ENCODE measurements around the gene AUTS2. TPM values are rescaled to one million over a fixed set of nuclear protein-coding genes. Genes with fewer than 3 reads are reported as not detected.

Gene AUTS2
- total RNA-seq, 4 donors from 2014 or later: 29.8 to 114 (median 59.4) TPM

DNA sequence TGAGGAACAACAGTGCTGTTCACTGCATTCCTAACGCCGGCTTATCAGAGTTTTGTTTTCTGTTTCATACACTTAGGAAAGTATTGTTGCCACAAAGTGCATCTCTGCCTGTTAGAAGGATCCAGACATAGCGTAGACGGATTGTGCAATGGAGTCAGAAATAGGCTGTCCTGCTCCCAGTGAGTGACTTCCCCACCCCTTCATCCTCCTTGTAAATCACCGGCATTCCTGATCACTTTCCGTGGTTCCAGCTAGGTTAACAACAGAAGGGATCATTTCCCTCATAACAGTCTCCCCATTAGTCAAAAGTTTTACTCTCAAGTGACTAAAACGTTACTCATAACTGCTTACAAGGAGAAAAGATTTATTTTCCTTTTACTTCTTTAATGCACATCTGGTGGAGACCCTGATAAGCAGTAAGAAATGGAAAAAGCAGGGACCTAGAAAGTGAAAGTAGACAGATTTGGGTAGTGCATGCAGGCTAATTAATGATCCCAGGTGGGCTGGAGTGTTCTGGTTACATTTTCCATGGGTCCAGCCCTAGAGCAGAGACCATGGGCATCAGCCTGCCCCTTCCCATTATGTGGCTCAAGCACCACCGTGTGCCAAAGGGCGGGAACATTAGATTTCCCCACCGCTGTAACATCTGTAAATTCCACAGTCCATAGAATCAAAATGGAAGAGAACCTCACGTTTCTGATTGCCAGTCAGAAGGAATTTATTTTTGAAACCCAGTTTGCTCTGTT is 1138.6 kb downstream of the AUTS2 start:
- peaks cover 4 to 31% (median 11%) of the 10 kb centered on the region in 4 donors for H3K4me1 ChIP-seq
- DNase-seq: no peak
- H3K27ac ChIP-seq: peak overlapping the region in 1 of 4 donors; percentile 1
- H3K36me3 ChIP-seq: no peaks in the 10 kb centered on the region
- H3K4me3 ChIP-seq: no peak overlapping the region
- no peaks in the 10 kb centered on the region for H3K9me3 ChIP-seq
- no peak for TF ChIP-seq POLR2AphosphoS5 (IDR thresholded peaks at IDR 0.05)
- no peak for TF ChIP-seq EP300 (IDR thresholded peaks at IDR 0.05; ENCODE audit: low read depth)
- TF ChIP-seq POLR2A (IDR thresholded peaks at IDR 0.05): no peak
- no peak for TF ChIP-seq CTCF (IDR thresholded peaks at IDR 0.05)
- H3K27me3 ChIP-seq: no peaks in the 10 kb centered on the region
- 41 to 58% methylated on average over 9 to 11 of the region's 11 CpGs for WGBS, 2 donors (ENCODE audit: low coverage in 1 of 2)
- intact Hi-C loops (cut with DNase I; ENCODE audit: low total_unique reads) (no loop called here), in situ Hi-C loops (cut with MboI; ENCODE audit: low pct_ligation_motif_present in 1 of 4, low pct_unique_long_range_greater_than_20kb in 1 of 4, low sequenced_read_pairs in 3 of 4) (no loop called here)

GRCh38 chr7:70738151-70738885 is 1140.0 kb downstream of the AUTS2 start:
- peak; percentile 52 for DNase-seq
- intact Hi-C loops (cut with DNase I; ENCODE audit: low total_unique reads): no loop called here
- in situ Hi-C loops (cut with MboI; ENCODE audit: low pct_ligation_motif_present in 1 of 4, low pct_unique_long_range_greater_than_20kb in 1 of 4, low sequenced_read_pairs in 3 of 4): no loop called here
- Histone ChIP-seq H3K27ac (peak overlapping the region; percentile 25 to 42 (median 32)), H3K36me3 (no peaks in the 10 kb centered on the region), H3K4me1 (peaks cover 4 to 31% (median 11%) of the 10 kb centered on the region in 4 donors), H3K4me3 (no peak overlapping the region), H3K9me3 (no peaks in the 10 kb centered on the region), H3K27me3 (no peaks in the 10 kb centered on the region)
- no peak for TF ChIP-seq CTCF (IDR thresholded peaks at IDR 0.05)
- no peak for TF ChIP-seq EP300 (IDR thresholded peaks at IDR 0.05; ENCODE audit: low read depth)
- TF ChIP-seq POLR2AphosphoS5 (IDR thresholded peaks at IDR 0.05): no peak
- no peak for TF ChIP-seq POLR2A (IDR thresholded peaks at IDR 0.05)
- WGBS, 2 donors (ENCODE audit: low coverage in 1 of 2): 56 to 72% methylated on average over 6 to 8 of the region's 8 CpGs

DNA sequence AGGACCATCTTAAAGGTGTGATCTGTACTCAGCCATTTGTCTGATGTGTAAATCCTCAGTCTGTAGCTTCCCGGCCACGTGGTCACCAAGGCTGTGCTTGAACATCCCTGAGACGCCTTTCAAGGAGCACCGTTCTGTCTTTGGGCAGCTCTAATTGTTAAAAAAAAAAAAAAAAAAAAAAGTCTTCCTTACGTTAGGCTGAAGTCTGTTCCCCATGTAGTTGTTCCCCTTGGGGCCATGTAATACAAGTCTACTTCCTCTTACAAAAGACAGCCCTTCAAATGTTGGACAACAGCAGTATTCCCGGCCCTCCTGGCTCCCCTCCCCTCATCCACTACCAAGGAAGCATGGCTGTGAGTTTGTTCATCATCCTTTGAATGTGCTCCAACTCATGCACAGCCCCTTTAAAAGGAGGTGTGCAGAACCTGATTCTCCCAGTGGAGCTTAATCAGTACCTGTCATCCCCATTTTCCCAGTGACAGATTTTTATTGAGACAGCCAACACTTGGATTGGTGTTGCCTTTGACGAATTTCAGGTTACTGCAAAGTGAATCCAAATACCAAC is 1141.5 kb downstream of the AUTS2 start:
- H3K27ac ChIP-seq: no peak overlapping the region
- intact Hi-C loops (cut with DNase I; ENCODE audit: low total_unique reads): no loop called here
- WGBS, 2 donors (ENCODE audit: low coverage in 1 of 2): 67 to 73% methylated on average over 7 of the region's 7 CpGs
- H3K27me3 ChIP-seq: no peaks in the 10 kb centered on the region
- no peaks in the 10 kb centered on the region for H3K36me3 ChIP-seq
- H3K4me1 ChIP-seq: peaks cover 4 to 31% (median 11%) of the 10 kb centered on the region in 4 donors
- no peaks in the 10 kb centered on the region for H3K9me3 ChIP-seq
- in situ Hi-C loops (cut with MboI; ENCODE audit: low pct_ligation_motif_present in 1 of 4, low pct_unique_long_range_greater_than_20kb in 1 of 4, low sequenced_read_pairs in 3 of 4): no loop called here
- no peak for DNase-seq
- TF ChIP-seq EP300 (IDR thresholded peaks at IDR 0.05; ENCODE audit: low read depth) (no peak), CTCF (IDR thresholded peaks at IDR 0.05) (no peak), POLR2AphosphoS5 (IDR thresholded peaks at IDR 0.05) (no peak), POLR2A (IDR thresholded peaks at IDR 0.05) (no peak)
- no peak overlapping the region for H3K4me3 ChIP-seq

DNA sequence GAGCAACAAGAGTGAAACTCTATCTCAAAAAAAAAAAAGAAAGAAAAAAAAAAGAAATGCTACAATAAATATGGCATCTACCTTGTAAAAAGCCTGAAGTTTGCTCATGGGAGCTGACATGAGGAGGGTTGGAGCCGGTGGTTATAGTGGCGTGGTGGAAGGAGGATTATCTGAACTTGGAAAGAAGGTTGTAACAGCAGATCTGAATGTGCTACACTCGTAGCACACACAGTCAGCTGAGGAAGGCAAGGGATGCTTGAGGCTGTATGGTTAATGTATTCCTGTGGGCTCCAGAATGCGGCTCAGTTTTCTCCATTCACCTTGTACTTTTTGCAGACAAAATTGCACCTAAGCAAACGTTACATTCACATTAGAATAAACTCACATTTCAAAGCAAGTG is 1143.4 kb downstream of the AUTS2 start:
- intact Hi-C loops (cut with DNase I; ENCODE audit: low total_unique reads): no loop called here
- Histone ChIP-seq H3K27ac (no peak overlapping the region), H3K4me3 (no peak overlapping the region), H3K27me3 (no peaks in the 10 kb centered on the region), H3K36me3 (no peaks in the 10 kb centered on the region), H3K9me3 (no peaks in the 10 kb centered on the region), H3K4me1 (peaks cover 4 to 25% (median 7%) of the 10 kb centered on the region in 4 donors)
- TF ChIP-seq CTCF (IDR thresholded peaks at IDR 0.05): no peak
- no peak for TF ChIP-seq EP300 (IDR thresholded peaks at IDR 0.05; ENCODE audit: low read depth)
- TF ChIP-seq POLR2AphosphoS5 (IDR thresholded peaks at IDR 0.05): no peak
- no peak for TF ChIP-seq POLR2A (IDR thresholded peaks at IDR 0.05)
- DNase-seq: no peak
- 83 to 92% methylated on average over 5 of the region's 5 CpGs for WGBS, 2 donors (ENCODE audit: low coverage in 1 of 2)
- in situ Hi-C loops (cut with MboI; ENCODE audit: low pct_ligation_motif_present in 1 of 4, low pct_unique_long_range_greater_than_20kb in 1 of 4, low sequenced_read_pairs in 3 of 4): no loop called here
